Left renal pelvis (tissue), 4 donors: Measurements from ENCODE around the gene CCDC195. TPM values are rescaled to one million over a fixed set of nuclear protein-coding genes. Genes with fewer than 3 reads are reported as not detected.
"Not testable (repeated sequence)": the region's sequence is repeated elsewhere in the genome, so short reads cannot be mapped to it uniquely, and the experiment has no call there.

ENCODE experiments used
- DNase-seq, 4 donors: peaks; one replicate each; pipeline ENCODE4 v3.0.0-alpha.2; 2013; ENCODE audit warnings: low read depth in 4 of 4, low spot score in 3 of 4
- polyA plus RNA-seq, 4 donors: library from polyadenylated mRNA; unstranded; fragments of 120-200 nt; gene quantifications; one replicate each; pipeline ENCODE4 v1.2.1, GENCODE V29; 2013; ENCODE audit not compliant: insufficient read length in 4 of 4

CCDC195 gene
- polyA plus RNA-seq, 4 donors, result not detected

DNA sequence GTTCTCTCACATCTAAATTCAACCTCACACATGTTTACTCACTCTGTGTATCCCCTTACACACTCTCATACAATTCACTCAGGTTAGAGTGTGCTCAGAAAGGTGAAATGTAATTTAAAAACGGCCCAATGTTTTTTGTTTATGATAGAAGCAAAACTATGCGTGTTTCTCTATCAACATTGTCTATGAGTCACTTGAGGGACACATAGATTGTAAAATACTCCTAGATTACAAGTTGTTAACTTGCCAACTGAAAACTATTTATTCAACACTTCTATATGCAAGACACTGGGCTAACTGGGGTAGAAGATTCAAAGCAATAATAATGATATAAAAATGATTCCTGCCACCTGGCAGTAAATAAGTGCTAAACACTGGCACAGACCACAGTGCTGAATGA, 24.6 kb downstream of the CCDC195 start:
- DNase-seq, result no peak

DNA sequence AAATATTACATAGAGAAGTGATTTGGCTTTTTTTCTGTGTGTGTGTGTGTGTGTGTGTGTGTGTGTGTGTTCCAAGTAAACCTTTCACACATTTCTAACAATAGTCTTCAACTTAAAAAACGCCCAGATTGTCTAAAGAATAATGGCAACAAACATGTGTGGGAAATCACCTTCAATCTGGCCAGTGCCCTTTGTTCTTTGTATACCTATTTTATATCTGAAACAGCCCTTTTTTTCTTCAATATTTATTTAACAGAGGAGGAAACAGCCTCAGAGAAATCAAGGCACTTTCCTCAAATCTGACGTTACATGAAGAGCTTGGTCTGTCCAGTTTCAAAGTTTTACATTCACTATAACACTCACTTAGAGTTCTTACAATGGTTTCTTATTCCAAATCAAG, 25.3 kb downstream of the CCDC195 start:
- DNase-seq, result no peak

DNA sequence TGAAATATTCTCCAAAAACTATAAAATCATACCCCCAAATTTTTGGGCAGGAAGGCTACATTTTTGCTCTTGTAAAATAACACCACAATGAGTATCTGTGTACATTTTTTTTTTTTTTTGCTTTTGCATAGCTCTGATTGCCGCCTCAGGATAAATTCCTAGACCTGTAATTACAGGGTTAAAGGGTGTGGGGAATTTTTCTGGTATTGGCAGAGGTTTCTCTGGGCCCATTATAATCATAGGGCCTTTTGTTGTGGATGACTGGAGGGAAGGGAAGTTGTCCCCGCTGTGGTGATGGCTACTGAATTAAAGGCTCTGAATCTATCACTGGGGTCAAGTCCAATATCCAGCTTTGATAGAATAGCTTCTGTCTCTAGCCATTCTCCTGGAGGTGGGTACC, 26.6 kb downstream of the CCDC195 start:
- no peak for DNase-seq

DNA sequence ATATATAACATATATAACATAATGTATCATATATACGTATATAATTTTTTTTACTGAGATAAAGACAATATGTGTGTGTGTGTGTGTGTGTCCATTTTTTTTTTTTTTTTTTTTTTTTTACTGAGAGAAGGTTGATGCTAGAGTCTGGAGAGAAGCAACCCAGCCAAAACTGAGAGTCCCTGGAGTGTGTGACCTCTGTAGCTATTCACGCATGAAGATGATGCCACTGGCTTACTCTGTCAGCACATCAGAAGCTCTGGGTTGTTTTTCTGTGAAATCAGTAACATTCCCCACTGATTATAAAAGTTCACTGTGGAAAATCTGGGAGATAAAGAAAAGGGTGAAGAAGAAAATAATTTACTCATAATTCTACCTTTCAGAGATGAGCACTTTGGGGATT, 27.2 kb downstream of the CCDC195 start:
- DNase-seq, result no peak

DNA sequence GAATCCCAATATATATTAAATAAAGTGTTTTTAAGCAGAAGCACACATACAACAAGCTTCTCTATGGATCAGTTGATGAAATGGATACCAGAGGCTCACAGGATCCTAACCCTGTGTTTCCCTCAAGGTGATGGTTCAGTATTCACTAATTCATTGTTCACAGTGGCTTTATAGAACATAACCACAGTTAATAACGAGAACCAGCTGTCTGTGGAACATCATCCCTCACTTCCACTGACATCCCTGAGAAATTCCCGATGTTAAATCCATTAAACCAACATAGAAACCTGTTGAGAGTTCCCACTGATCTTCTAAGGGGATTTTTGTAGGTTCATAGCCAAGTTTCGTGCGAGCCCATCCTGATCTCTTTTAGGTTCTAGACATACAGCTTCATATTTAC, 29.0 kb downstream of the CCDC195 start:
- no peak for DNase-seq

GRCh38 chr2:224685121-224685520, 31.0 kb downstream of the CCDC195 start:
- no peak for DNase-seq

DNA sequence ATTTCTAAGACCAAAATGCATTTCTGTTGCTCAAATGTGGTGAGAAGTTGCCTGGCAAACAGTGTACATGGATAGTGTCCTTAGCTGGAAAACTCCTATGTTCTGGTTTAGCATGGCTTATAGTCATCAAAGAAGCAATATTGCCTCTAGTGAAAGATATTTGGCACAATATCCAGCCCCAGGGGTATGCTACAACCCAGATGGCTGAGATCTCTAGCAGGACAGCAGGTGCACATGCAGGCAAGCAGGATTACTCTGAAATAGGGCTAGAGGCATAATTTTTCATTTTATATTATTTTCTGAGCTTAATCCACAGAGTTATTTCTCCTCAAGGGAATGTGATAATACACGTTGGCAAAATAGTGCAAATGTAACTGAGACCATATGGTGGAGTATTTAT, 34.0 kb downstream of the CCDC195 start:
- no peak for DNase-seq

- DNase-seq, result no peak
Measured at GRCh38 chr2:224671731-224672130, 44.4 kb downstream of the CCDC195 start.

GRCh38 chr2:224670203-224670602, 46.0 kb downstream of the CCDC195 start:
- no peak for DNase-seq

- DNase-seq, result no peak
Measured at GRCh38 chr2:224669449-224669848, 46.7 kb downstream of the CCDC195 start.

- DNase-seq, result no peak
Measured at GRCh38 chr2:224668123-224668909, 47.8 kb downstream of the CCDC195 start.

DNA sequence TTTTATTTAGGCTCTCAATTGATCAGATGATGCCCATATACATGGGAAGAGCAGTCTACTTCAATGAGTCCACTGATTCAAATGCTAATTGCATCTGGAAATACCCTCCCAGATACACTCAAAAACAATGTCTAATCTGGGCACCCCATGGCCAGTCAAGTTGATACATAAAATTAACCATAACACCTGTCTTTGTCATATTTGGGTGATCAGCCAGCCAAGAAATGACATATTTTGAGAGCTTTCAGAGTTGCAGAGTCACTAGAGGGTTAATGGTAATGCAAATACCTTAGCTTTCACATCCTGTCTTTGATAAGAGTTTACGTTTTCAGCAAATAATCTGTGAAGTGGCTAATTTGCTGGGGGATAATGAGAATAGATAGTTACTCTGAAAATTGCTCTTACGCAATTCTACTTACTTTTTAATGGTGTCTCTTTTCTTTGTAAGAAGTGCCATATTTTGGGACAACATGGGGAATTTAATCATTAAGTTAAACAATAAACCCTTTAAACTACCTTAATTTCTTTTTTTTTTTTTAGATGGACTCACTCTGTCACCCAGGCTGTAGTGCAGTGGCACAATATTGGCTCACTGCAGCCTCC, 49.1 kb downstream of the CCDC195 start:
- no peak for DNase-seq

DNA sequence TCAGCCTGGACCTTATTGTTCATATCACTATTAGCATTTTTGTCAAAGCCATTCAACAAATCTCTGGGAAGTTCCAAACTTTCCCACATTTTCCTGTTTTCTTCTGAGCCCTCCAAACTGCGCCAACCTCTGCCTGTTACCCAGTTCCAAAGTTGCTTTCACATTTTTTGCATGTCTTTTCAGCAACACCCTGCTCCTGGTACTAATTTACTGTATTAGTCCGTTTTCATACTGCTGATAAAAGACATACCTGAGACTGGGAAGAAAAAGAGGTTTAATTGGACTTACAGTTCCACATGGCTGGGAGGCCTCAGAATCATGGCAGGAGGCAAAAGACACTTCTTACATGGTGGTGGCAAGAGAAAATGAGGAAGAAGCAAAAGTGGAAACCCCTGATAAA, 52.8 kb downstream of the CCDC195 start:
- DNase-seq, result not testable (repeated sequence)

DNA sequence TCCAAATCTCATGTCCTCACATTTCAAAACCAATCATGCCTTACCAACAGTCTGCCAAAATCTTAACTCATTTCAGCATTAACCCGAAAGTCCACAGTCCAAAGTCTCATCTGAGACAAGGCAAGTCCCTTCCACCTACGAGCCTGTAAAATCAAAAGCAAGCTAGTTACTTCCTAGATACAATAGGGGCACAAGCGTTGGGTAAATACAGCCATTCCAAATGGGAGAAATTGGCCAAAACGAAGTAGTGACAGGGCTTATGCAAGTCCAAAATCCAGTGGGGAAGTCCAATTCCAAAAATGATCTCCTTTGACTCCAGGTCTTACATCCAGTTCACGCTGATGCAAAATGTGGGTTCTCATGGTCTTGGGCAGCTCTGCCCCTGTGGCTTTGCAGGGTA, 54.5 kb downstream of the CCDC195 start:
- DNase-seq, result not testable (repeated sequence)

DNA sequence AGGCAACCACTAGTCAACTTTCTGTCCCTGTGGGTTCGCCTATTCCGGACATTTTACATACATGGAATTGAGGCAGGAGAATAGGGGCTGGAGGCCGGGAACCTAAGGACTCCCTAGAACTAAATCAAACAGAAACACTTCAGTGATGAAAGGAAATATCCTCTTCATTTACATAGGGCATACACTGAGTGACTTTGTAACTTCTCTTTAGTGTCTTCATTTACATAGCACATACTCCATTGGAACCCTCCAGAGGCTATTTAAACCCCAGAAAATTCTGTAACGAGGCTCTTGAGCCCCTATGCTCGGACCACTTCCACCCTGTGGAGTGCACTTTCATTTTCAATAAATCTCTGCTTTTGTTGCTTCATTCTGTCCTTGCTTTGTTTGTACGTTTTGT, 56.5 kb downstream of the CCDC195 start:
- DNase-seq, result no peak

GRCh38 chr2:224658780-224659405, 57.3 kb downstream of the CCDC195 start:
- DNase-seq, result no peak

GRCh38 chr2:224657349-224657748, 58.8 kb downstream of the CCDC195 start:
- no peak for DNase-seq

DNA sequence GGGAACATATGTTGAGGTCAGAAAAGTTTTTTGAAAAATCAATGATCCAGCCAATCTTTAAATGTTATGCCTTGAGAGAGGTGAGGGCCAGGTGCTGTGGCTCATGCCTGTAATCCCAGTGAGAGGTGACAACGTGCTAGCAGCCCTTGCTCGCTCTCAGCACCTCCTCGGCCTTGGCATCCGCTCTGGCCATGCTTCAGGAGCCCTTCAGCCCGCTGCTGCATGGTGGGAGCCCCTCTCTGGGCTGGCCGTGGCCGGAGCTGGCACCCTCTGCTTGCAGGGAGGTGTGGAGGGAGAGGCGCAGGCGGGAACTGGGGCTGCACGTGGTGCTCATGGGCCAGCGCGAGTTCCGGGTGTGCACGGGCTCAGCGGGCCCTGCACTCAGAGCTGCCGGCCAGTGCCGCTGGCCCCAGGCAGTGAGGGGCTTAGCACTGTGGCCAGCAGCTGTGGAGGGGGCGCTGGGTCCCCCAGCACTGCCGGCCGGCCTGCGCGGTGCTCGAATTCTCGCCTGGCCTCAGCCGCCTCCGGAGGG, 61.1 kb downstream of the CCDC195 start:
- DNase-seq, result no peak
